NCI-H345 (cell line): ENCODE measurements around the gene MRPS26.
"Not testable (repeated sequence)": the region's sequence is repeated elsewhere in the genome, so short reads cannot be mapped to it uniquely, and the experiment has no call there.

ENCODE experiments used
- DNase-seq: peaks from one replicate; lab custom pipeline; 2025; lab: John Stamatoyannopoulos, UW

MRPS26 gene

DNA sequence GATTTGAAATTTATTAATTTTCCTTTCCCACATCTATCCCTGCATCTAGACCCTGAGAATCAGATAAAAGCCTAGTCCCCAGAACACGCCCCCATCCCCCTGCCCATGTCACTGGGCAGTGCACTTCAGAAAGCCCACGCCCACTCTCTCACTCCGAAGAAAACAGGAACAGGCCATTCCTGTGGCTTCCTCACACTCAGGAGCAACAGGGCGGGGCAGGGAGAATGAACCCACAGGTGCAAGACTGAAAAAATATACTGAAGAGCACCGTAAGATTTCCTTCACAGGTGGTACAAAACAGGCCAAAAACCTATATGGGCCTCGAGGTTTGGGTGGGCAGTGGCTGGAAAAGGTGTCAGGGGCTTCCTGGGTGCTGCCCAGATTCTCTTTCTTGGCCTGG lies 29.0 kb downstream of the MRPS26 start:
- no peak for DNase-seq

DNA sequence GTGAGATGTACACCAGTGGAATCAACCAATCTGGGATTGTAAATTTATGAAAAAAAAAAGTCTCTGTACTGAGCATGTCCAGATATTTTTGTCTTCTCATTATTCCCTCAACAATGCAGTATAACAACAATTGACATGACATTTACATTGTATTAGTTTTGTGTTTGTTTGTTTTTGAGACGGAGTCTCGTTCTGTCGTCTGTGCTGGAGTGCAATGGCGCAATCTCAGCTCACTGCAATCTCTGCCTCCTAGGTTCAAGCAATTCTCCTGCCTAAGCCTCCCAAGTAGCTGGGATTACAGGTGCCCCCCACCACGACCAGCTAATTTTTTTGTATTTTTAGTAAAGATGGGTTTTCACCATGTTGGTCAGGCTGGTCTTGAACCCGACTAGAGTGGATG lies 29.5 kb downstream of the MRPS26 start:
- DNase-seq = not testable (repeated sequence)

DNA sequence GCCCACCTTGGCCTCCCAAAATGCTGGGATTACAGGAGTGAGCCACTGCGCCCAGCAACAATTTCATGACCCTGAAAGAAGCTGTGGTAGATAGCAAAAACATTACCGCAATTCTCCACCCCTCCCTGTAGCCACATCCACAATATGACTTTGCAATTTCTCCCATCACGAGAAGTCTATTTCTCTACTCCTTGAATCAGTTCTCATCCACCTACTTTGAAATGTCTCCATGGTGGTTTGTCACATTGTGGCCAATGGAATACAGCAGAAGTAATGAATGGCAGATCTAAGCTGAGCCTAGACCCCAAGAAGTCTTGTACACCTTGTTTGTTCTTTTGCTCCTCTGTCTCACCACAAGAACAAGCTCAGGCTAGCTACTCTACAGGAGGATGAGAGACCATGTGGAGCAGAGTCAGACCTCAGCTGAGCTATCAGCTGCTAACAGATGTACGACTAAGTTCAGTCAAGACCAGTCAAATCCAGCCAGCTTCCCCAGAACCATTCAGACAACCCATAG lies 31.8 kb downstream of the MRPS26 start:
- DNase-seq = no peak

DNA sequence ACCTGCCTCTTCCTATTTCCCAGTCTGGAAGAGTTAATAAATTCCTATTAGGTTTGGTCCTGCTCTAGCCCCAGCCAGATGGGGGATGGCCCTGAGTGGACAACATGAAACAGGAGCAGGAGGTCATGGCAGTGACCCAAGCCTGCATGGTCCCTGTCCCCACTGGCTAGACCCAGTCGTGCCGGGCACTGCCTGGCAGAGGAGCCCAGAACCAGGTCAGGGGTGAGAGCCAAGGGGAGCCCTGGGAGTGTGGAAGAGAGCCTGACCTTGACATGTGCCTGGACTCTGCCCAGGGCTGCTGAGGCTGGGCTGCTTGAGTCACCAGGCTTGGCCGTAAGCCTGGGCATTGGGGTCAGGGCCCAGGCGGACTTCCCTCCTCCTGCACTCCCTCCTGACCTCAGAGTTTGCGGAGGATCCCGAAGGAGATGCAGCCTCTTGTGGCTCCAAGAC lies 35.1 kb downstream of the MRPS26 start:
- DNase-seq = no peak

DNA sequence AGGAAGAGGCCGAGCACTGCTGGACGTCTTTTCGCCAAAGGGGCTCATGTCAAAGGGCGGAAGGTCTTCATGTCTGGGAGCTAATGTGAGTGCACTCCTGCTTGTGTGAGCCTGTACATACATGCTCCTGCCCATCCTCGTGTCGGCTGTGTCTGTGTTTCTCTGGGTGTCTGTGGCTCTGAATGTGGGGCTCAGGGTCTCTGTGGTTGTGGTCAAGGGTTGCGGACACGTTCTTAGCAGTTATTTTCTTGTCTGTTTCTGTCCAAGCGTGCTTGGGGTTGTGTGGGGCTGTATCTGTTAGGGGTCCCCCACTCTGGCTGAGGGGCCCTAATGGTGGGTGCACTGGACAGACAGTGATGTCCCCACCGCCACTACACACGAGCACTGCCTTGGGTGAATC lies 35.8 kb downstream of the MRPS26 start:
- no peak for DNase-seq

DNA sequence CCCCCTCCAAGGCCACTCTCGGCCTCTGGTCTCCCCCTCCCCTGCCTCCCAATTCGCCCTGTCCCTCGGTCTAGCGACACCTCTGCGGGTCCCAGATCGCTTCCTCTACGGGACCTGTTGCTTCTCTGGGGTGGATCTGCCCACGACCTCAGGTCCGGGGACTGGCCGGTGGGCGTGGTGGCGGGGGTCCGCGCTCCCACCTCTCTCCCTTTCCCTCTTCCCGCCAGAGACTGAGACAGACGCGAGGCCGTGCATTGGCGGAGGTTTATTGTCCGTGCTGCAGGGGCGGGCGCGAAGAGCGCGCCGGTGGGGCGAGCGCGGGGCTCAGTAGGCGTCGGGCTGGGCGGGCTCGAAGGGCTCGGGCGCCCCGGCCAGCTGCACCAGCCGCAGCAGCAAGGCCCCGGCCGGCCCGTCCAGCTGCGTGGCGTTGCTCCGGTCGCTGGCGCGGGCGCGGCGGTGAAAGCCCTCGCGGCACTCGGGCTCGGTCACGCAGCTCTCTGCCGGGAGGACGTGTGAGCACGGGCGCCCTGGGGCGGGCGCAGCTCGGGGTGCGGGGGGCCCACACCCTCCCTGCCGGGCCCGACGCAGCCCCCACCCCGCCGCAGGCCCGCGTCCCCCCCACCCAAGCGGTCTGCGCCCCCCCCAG lies 36.6 kb downstream of the MRPS26 start:
- DNase-seq = no peak

DNA sequence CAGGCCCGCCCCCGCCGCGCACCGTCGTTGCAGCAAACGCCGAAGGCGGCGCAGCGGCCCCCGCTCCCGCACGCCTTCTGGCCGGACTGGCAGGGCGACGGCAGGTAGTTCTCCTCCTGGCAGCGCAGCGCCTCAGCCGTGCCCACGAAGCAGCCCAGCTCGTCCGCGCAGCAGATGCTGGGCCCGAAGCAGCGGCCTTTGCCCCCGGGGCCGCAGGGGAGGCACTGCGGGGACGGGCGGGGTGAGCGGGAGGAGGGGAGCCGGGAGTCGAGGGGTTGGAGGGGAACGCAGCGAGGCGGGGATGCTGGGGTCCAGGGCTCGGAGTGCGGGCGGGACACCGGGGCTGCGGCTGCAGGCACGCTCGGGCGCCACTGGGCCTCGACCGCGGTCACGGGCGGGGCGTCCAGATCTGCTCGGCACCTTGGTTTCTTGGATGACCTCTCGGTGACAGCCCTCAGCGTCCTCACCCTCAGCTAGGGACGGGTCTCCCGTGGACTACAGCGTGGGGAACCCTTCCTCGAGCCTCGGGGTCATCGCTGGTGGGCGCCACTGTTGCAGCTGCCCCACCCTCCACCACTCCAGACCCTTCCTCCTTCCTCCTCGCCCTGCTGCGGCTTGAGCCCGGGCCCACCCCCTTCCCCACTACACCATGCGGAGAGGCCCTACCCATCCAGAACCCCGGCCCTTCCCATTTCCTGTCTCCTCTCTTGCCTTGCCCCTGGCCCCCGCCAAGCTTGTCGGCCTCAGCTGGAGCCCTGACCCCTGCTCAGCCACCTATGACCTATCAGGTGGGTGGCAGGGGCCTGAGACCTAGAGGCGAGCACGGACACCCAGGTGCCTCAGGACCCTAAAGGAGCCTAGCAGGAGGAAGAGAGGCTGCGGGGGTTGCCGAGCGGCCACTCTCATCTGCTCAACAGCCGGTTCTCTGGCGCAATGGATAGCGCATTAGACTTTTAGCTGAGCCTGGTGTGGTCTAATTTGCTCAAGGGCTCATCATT lies 37.4 kb downstream of the MRPS26 start:
- DNase-seq = no peak

DNA sequence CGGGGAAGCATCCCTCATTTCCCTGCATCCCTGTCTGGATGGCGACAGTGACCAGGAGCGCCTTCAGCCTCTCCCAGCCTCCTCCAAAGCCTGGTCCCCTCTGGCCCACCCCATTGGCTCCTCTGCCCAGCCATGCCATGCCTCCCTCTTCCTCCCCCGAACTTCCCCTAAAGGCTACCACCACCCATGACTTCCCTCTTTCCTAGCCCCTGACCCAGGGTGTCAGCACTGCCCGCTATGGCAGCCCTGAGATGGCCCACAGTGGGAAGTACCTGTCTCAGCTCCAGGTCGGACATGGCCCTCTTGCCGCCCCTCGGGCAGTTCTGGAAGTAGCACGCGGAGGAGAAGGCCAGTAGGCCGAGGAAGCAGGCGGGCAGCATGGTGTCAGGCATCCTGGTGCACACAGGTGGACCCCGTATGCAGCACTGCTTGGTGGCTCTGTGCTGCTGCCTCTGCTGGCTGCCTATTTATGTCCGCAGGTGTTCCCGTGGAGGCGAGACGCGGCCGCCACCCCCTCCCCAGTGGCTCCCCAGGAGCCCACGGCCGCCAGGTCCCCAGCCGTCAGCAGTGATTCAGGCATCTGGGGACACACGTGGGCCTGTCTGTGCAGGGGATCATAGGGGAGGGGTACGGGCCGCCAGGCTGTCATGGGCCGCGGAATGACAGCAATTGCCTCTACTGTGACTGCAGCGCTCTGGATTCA lies 38.6 kb downstream of the MRPS26 start, which contains the start of gene AVP:
AVP (minus strand) TSS at position 442 of the 703 bp plus-strand sequence; CDS start at position 392, 50 bp downstream.
- no peak for DNase-seq

DNA sequence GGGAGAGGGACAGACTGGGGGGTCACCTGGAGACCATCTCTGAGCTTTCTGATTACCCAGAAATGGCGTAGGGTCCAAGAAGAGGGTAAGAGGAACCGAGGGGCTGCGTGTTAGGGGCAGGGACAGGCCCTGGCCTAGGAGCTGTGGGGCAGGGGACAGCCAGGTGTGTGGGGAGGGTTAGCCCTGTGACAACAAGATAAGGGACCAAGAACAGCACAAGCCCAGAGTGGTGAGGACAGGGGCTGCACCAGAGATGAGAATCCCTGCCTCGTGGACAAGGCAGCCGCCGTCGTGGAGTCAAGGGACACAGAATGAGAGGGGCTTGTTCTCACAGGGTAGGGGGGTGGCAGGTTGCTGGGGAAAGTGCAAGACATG lies 39.1 kb downstream of the MRPS26 start:
- no peak for DNase-seq

DNA sequence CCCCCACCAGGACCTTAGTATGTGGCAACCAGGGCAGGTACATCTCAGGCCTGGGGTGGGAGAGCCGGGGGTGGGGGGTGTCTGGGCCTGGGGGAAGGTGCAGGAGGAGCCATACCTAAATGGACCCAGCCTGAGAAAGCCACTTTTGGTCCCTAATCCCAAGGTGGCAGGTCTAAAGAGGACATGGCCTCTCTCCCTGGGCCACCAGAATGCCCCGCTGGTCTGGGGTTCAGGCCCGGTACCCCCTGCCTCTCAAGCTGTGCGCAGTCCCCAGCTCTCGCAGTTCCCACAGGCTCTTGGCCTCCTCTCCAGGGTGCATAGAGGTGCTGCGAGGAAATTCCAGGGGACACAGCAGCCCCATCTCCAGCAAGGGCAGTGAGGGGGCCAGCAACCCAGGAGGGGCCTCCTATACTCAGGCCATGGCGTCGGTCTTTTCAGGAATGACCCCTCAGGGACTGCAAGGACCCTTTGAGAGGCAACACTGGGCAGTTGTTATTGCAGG lies 39.8 kb downstream of the MRPS26 start:
- no peak for DNase-seq

DNA sequence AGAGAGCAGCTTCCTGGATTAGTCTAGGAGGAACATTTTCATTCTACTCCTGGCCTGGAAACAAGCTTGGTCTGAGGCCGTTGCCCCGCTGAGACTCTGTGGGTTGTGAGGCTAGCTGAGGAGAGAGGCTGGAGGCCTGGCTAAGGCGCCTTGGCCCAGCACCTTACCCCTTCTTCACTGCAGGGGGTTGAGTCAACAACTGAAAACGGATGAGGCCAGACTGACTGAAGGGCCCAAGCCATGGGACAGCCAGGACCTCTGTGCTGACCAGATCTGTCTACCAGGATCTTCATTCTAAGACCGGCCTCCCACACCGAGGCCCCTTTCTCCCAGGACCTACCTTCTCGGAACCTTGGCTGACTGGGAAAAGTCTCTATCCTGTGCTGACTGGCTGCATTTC lies 42.2 kb downstream of the MRPS26 start:
- no peak for DNase-seq

DNA sequence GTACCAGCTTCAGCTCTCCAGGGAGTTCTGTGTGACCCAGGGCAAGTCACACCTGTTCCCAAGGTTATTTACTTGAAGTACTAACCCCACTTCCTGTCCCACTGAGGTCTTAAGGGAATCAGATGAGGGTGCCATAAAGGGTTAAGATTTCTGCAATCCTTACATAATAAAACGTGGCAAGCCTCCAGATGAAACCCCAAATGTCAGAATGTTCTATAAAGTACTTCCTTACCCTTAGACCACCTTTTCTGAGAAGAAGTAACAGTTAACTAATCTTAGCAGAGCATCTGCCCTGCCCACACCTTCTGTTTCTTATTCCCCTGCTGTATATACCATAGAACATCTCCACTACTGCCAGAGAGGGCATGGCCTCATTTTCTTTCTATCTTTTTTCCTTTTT lies 44.7 kb downstream of the MRPS26 start:
- no peak for DNase-seq

DNA sequence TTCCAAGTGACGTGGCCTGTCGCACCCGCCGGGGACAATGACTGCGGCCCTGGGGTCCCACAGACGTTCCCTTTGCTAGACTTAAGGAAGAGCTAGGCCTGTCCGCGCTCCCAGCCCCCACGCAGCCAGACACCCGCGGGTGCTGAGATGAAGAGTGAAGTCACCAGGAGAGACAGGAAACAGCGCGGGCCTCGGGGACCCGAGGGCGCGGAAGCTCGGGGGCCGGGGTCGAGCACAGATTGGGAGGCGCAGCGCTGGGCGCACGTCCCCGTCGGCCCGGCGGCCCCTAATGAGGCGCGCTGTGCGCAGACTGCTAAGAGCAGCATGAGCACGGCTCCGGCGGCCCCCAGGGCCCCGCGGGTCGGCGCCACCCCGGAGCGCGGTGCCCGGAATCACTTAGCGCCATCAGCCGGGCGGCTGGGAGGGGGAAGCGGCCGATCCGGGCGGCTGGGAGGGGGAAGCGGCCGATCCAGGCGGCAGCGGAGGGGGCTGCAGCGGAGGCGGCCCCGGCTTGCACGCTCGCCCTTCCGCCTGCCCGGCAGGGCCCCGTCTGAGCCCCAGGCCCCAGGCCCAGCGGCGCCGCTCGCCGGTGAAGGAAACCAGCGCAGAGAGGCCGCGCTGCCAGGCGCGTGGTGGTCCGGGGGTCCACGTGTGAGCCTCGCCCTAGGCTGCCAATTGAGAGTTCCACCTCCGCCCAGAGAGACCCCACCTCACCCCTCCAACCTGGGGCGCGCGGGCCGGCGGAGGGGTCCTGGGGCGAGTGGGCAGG lies 46.9 kb downstream of the MRPS26 start:
- DNase-seq = no peak

DNA sequence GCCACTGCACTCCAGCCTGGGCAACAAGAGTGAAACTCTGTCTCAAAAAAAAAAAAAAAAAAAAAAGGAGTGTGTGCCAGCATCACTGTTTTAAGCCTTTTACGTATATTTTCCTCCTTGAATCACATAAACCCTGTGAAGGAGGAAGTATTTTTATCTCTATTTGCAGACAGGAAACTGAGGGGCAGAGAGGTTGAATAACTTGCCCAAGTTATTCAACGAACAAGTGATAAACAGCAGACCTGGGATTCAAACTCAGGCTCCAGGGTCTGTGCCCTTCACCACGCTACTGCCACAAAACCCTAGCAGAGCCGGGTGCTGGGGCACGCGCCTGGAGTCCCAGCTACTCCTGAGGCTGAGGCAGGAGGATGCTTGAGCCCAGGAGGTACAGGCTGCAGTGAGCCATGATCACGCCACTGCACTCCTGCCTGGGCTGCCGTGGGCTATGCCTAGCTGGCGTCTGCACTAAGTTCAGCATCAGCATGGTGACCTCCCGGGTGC lies 48.1 kb downstream of the MRPS26 start:
- no peak for DNase-seq

DNA sequence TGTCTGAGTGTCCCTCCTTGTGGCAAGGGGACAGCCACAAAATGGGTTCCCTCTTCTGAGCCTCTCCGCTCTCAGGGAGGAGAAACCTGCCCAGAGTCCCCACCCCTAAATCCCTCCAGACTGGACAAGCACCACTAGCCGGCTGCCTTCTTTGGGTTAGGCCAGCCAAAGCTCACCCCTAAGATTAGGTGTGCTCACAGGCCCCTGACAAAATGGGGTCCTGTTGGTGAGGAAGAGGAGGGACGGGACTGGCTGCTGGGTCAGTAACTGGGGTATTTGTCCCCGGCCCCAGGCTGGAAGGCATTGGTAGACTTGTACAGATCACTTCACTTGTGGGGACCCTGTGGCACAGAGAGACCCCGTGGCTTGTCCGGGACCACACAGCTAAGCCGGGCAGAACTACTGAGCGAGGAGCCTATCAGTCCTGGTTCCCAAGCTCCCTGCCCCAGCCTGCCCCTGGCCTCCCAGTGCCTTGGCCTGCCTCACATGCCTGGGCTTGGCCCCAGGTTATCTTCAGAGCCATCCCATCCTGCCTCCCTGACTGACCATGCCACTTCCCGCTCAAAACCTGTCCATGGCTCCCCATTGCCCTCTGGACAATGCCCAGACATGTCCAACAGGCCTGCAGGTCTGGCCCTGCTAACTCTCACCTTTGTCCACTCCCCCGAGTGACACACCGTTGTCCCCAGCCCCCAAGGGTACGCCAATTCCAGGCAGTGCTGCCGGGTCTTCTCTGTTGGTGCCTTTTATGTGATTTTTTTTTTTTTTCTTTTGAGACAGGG lies 49.2 kb downstream of the MRPS26 start:
- DNase-seq = no peak
